GM12865 (cell line): ENCODE measurements around the gene SLC9A9.

Experiments
- DNase-seq: peaks from one replicate; pipeline ENCODE4 v3.0.0; 2010; ENCODE audit warnings: low read depth
- H3K4me3 ChIP-seq: 2 replicates; pipeline ENCODE4 v1.5.1; 2011; ENCODE audit warnings: mild to moderate bottlenecking, low read depth, low read length, control low read depth
- CTCF ChIP-seq: IDR thresholded peaks from 2 replicates; pipeline ENCODE4 v1.5.1; 2011; ENCODE audit warnings: low read length, control low read depth, low read depth, inconsistent platforms; ENCODE audit not compliant: insufficient read depth; ENCODE audit errors: missing control alignments

Gene SLC9A9

DNA sequence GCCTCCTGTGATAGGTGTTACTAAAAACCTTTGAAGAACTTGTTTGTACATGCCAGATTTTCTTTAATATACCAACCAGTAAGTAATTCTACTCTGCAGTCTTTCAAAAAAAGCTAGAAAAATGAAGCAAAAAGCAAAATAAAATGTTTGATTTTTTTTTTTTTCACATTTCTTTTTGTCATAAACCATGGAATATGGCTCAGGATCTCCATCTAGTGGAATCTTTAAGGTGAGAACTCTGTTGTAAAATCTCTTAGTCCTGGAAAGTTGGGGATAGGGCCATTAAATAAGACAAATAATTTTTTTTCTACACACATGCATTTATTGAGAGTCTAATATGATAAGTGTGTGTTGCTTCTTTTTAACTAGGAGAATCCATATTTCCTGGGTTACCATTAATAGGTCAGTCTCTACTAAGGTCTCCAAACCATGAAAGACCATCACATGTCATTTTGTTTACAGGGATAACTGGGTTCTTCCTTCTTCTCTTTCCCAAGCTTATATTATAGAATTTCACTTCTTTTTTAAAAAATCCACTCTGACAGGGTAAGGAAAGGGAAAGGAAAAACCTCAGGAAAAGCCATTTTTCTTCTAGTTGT lies 84.6 kb downstream of the SLC9A9 start:
- H3K4me3 ChIP-seq, result no peak overlapping the region
- peak; percentile 14 for TF ChIP-seq CTCF
- DNase-seq, result no peak

GRCh38 chr3:143757691-143758090 lies 90.6 kb downstream of the SLC9A9 start:
- TF ChIP-seq CTCF, result no peak
- no peak for DNase-seq
- no peak overlapping the region for H3K4me3 ChIP-seq

DNA sequence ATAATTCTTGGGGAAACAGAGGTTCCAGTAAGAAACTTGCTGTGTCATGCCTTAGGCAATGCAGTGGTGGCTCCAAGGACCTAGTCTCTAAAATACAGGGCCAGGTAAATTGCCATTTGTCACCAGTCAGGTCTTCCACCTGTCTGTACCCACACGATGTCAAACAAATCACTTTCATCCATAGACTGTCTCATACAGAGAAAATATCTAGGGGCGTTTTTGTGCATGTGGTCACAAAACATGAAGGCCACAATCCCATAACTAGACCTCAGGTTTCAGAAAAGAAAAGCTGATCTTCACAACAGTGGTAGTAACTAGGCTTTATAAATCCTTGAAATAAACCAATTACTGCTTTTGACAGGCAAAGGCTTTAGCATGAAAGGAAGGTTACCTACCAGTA lies 92.3 kb downstream of the SLC9A9 start:
- DNase-seq, result peak; percentile 38
- no peak for TF ChIP-seq CTCF
- H3K4me3 ChIP-seq, result no peak overlapping the region

GRCh38 chr3:143754090-143754489 lies 94.2 kb downstream of the SLC9A9 start:
- no peak for TF ChIP-seq CTCF
- DNase-seq, result no peak
- H3K4me3 ChIP-seq, result no peak overlapping the region

- no peak overlapping the region for H3K4me3 ChIP-seq
- DNase-seq, result no peak
- no peak for TF ChIP-seq CTCF
Observed at GRCh38 chr3:143753456-143753855, 94.8 kb downstream of the SLC9A9 start.

GRCh38 chr3:143753006-143753405 lies 95.3 kb downstream of the SLC9A9 start:
- no peak overlapping the region for H3K4me3 ChIP-seq
- no peak for DNase-seq
- no peak for TF ChIP-seq CTCF

DNA sequence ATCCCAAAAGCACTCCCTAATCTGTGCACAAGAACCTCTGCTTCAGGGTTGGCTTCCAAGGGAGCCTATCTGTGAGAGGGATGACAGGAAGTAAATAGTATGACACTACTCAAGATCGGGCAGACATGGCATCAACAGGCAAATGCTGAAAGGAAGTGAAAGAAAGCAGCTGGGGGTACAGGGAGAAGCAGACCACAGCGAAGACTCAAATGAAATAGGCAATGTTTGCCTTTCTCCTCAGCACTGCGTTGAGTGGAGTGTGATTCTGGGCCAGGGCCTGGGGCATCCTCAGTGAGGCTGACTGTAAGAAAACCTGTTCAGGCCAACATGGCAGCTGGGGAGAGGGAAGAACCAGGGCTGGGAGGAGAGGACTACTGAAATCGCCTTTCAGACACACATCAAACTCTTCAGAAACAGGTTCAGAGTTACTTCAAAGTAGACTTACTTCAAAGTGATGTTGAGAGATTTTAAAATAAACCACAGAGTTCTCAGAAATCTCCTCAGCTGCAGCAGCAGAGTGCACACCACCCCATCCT lies 96.6 kb downstream of the SLC9A9 start:
- TF ChIP-seq CTCF, result no peak
- peak; percentile 42 for DNase-seq
- H3K4me3 ChIP-seq, result no peak overlapping the region
